GM18951 (cell line): ENCODE results near the gene DDX31.

ENCODE experiments used
- POLR2A ChIP-seq: IDR thresholded peaks from 4 replicates; pipeline ENCODE4 v1.6.1; 2011; ENCODE audit warnings: mild to moderate bottlenecking; ENCODE audit not compliant: insufficient read length, insufficient read depth; ENCODE audit errors: extremely low read depth
- in situ Hi-C: fragments of 300-500 bp; cut with MboI; formaldehyde crosslinking; loops from one replicate; pipeline ENCODE4 v1.12.0; 2022; ENCODE audit warnings: low sequenced_read_pairs, mixed read lengths, inconsistent platforms; ENCODE audit not compliant: unreplicated experiment

The DDX31 gene

DNA sequence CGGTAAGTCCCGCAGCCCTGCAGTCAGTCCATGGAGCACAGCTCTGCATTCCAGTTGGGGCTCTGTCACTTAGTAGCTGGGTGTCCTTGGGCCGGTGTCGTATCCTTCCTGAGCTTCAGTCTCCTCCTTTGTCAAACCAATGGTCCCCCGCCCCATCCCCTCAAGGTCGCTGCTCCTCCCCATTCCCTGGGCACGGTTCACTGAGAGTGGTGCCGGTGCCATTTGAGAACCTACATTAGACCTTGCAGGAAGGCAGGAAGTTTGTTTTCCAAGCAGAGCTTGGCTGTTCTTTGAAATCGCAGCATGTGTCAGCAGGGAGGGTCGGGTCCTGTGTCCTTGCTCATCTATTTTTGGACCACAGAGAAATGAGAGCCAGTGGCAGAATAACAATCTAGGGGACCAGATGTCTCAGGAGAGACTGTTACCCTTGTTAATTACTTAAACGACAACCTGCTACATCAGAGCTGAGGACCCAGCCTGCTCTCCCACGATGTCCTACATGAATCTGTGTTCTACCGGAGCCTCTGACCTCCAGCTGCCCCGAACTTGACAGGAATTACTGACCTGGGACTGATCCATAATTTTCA lies 109.1 kb downstream of the DDX31 start:
- in situ Hi-C loops, result no loop called here

DNA sequence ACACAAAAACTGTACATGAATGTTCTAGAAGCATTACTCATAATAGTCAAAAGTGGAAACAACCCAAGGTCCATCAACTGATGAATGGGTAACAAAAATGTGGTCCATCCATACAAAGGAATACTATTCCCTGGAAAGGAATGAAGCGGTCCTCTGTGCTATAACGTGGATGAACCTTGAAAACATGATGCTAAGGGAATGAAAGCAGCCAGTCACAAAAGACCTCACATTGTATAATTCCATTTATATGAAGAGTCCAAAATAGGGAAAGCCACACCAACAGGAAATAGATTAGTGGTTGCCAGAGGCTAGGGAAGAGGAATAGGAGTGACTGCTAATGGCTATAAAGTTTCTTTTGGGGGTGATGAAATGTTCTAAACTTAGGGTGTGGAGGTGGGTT lies 110.1 kb downstream of the DDX31 start:
- in situ Hi-C loops, result no loop called here
- no peak for TF ChIP-seq POLR2A

More for the DNA sequence above, 109.1 kb downstream of the DDX31 start:
- TF ChIP-seq POLR2A, result no peak

DNA sequence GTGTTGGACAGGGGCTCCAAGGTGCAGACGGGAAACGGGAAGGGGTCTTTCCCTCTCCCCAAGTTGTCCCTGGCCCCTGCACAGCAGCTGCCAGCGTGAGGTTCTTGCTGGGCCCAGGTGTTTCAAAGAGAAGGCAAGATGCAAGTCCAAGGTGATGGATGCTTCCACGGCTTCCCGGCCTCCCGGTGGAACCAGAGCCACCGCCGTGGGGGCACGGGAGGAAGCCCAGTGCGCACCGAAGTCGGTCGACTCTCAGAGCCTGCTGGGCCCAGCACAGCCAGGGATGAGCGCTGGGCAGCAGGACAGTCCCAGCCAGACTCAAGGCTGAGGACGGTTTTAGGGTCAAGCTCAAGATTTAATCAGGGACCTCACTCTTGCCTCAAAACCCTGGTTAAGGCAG lies 112.6 kb downstream of the DDX31 start:
- in situ Hi-C loops, result no loop called here
- no peak for TF ChIP-seq POLR2A

DNA sequence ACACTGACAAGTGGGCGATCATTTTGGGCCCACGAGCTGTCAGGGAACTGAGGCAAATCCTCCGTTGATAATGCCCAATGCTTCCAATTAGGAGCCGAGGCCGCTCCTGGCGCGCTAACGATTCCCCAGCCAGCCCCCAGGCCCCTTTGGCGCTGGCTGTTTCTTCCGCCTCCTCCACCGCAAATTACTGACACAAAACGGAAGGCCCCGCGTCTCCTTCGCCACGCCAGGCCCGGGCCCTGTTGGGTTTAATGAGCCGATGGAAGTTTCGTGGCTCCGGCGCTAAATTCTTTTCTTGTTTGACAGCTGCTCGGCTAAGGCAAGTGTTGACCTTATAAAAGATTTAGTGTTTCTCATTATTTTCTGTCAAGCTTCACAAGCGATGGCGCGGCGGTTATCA lies 113.1 kb downstream of the DDX31 start:
- TF ChIP-seq POLR2A, result no peak
- in situ Hi-C loops, result no loop called here

DNA sequence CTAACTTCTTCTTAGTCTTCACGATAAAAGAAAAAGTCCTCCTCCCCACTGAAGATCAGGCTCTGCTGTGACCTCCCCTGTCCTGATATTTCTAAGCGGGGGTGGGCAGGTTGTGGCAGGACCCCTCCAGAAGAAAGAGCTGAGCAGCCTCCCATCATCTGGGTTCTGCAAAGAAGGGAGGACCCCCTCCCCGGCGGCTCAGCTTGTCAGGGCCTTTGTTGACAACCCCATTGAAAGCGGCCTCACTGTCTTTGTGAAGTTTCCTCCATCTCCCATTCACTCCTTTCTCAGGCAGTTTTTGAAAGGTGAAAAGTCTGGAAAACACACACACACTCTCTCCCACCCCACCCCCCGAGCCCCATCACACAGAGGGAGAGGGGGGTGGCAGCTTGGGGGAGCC lies 113.5 kb downstream of the DDX31 start:
- no peak for TF ChIP-seq POLR2A

DNA sequence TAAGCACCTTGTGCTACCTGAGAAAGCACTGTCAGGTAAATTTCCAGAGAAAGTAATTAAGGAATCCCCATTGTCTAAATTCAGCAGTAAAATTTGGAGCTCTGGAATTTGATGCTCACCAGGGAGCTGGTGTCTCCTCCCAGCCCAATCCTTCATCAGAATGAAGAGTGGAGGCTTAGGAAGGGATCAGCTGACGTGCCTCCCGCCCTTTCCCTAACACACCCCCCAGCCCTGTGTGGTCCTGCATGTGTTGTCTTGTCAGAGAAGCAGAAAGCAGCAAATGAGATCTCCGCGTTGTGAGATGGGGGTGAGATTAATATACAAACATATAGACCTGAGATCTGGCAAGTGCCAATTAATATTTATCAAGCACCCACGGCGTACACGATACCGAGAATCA lies 114.3 kb downstream of the DDX31 start:
- no peak for TF ChIP-seq POLR2A
- in situ Hi-C loops, result no loop called here

More for the DNA sequence above, 113.5 kb downstream of the DDX31 start:
- in situ Hi-C loops, result no loop called here

DNA sequence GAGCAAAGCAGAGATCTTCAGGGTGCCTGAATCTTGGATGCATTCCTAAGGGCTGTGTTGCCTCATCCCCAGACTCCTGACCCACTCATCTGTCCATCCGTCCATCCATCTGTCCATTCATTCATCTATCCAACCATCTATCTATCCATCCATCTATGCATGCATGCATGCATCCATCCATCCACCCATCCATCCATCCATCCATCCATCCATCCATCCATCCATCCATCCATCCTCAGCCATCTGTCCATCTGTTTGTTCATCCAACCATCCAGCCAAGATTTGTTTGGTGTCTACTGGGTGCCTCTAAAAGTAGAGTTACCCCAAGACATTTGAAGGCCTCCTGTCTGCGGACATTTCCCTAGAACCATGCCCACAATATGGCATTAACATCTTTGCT lies 115.0 kb downstream of the DDX31 start:
- TF ChIP-seq POLR2A, result no peak
- in situ Hi-C loops, result no loop called here

DNA sequence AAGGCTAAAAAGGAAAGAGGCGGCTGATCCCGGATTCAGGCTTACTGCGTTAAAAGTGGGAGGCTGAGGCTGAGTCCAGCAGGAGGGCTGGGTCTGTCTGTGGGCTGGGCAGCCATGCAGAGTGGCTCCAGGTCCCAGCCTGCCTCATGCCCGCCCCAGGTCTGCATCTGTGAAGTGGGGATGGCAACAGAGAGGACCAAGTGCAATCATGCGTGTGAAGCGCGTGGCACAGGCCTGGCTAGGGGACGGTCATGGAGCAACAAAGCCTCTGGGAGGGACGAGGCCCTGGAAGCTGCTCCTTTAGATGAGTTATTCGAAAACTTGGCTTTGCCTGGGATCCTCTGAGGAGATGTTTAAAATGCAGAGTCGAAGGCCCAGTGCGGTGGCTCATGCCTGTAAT lies 117.7 kb downstream of the DDX31 start:
- TF ChIP-seq POLR2A, result no peak
- in situ Hi-C loops, result no loop called here

DNA sequence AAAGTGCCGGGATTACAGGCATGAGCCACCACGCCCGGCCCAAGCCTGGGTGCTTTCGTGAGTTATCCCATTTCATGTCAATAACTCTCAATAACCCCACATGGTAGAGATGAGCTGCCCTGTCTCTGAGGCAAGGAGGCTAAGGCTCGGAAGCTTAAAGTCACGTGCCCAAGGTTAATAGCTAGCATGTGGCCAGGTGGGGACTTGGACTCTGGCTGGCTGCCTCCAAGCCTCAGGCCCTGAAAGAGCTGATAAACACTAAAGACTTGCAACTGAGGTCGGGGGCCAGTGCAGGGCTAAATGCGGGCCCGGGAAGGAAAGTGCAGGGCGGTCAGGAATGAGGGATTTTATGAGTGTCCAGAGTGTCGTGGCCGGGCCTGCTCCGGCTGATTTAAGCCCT lies 118.2 kb downstream of the DDX31 start:
- no peak for TF ChIP-seq POLR2A
- in situ Hi-C loops, result no loop called here

DNA sequence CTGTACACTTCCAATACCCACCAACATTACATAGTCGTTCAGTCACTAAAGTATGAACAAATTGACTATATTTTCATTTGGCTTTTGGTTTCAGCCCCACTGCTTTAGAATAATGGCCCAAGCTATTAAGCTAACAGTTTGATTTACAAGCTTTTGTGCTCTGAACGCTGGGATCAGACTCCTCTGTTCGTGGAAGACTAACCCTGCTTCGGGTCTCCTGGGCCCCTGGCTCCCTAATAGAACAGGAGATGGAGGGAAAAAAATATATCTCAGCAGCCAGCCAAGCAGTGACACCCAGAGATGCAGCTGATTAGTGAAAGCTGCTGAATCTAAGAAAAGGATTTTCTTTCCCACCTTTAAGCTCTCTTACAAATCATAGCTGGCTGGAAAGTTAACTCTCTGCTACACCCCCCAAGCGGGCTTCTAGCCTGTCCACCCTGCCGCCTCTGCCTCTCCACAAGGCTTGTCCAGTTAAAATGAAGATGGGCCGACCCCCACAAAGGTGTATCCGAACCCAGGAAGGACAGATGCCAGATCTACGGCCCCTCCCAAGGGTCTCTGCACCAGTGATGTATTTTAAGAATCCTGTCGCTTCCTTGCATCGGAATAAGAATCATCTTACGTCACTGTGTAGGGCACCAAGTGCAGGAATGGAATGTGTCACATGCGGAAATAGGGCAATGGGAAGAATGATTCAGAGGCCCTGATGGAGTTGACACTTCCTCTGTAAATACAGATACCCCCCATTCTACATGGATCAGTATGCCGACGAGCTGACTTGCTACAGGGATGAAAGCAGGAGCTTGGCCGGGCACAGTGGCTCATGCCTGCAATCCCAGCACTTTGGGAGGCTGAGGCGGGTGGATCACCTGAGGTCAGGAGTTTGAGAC lies 120.8 kb downstream of the DDX31 start:
- TF ChIP-seq POLR2A, result no peak

DNA sequence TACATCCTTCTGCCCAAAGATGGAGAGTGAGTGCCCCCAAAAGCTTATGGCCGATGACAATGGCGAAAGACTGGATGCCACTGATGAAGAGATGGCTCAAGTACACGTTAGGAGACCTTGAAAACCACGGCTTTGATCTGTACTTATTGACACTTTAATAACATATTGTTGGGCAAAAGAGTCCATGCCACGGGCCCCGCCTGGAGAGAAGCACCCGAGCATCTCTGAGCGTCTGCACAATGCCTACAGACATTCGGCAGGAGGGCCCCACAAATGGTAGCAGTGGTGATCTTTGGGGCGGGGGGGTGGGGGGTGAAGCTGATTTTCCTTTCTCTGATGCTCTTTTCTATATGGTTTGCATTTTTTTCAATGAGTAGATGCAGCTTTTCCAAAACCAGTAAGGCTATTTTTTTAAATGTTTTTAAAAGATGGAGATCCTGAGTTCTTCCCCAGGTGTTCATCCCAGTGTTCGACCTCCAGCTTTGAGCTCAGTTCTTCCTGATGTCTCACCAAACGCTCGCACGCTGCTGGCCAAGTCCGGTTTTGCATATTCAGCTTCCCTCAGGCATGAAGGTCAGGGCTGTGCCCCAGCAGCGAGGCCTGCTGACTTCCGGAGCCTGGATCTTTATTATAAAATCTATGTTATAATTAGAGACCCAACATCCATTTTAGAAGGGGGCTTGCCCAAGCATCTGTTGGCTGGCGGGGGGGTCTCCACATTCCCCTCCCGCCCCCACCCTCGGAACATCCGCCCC lies 121.6 kb downstream of the DDX31 start:
- in situ Hi-C loops, result no loop called here
- no peak for TF ChIP-seq POLR2A

More for the DNA sequence above, 120.8 kb downstream of the DDX31 start:
- in situ Hi-C loops, result no loop called here

DNA sequence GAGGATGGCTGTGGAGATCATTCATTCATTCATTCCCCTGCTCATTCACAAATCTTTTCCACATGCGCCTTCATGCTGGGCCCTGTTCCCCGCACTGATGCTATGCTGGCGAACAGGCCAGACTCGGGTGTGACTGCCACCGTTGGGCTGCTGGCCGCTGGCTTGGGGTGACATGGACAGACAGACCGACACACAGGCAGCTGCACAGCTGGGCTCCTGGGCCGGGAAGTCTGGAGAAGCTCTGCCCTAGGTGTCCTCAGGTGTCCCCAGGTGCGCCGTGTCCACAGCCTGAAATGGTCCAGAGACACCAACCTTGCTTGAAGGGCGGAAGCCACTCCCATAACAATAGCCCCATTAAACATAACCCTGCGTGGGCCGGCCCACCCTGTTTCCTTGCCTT lies 122.3 kb downstream of the DDX31 start:
- TF ChIP-seq POLR2A, result no peak
- in situ Hi-C loops, result no loop called here

DNA sequence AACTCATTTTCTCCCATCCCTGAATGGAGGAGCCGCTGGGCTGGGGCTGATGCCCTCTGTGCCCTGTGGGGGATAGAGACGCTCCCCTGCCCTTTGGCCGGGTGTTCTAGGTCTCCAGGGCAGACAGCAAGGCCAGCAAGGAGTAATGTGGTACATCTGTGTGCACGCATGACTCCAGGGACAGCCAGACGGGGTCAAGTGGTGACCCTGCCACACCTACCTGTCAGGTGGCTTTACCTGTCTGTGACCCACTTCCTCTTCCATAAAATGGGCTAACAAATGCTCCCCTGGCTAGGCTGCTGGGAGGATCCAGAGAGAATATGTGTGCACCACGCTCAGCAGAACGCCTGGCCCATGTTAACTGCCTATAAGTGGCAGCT lies 122.7 kb downstream of the DDX31 start:
- TF ChIP-seq POLR2A, result no peak
- in situ Hi-C loops, result no loop called here

DNA sequence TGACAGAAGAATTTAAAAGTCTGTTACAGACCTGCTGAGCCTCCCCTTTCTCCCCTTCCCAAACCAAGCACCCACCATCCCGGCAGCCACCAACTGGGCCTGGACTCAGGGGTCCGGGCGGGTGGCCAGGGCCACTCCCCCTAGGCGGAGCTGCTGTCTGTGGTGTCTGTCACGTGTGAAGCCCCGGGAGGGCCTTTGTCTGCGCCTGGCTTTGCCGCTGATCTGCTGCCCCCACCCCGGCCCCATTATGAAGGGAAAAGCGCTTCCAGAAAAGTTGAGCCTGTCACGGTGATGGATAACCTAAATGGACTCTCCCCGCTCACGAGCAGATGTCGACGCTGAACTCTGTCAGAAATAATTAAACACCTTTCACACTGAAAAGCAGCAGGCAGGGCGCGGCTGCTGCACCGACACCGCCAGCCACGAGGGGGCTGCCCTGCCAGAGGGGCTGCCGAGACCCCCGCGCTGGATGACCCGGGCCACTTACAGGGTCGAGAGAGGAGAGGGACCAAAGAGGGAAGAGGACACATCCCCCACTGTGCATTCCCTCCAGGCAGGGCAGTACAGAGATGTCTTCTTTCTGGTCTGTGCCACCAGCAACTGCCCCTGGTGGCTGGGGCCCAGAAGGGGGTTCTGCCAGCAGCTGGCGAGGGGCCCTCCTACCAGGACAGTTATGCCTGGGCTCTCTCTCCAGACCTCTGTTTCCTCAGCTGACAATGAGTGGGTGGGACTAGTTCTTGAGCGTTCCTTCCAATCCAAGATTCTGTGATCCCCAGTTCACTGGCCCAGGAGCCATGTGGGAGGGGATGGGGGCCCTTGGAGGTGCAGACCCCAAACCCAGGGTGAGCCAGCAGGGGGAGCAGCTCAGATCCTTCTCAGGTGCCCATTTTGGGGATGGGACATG lies 123.4 kb downstream of the DDX31 start:
- in situ Hi-C loops, result no loop called here
- no peak for TF ChIP-seq POLR2A
